Natural killer cell (primary cell): ENCODE results near the gene ANO10. TPM values are rescaled to one million over a fixed set of nuclear protein-coding genes. Genes with fewer than 3 reads are reported as not detected.
"Not testable (repeated sequence)": the region's sequence is repeated elsewhere in the genome, so short reads cannot be mapped to it uniquely, and the experiment has no call there.

Experiments used
- ATAC-seq, 3 donors: fragments of 150-1000 bp in 2 of 3; fragments of 200-7000 bp in 1 of 3; cut with Tn5 transposase; 1 replicate in 1 of 3; 2 replicates in 2 of 3; pipeline ENCODE4 v1.10.0; 2021; ENCODE audit warnings: mild to moderate bottlenecking in 2 of 3, moderate library complexity in 2 of 3
- DNase-seq, 2 donors: peaks; one replicate each; pipeline versions ENCODE4 v3.0.0 to v3.0.0-alpha.2; 2013 to 2021; ENCODE audit warnings: mixed read lengths in 1 of 2
- H3K27ac ChIP-seq: one replicate; pipeline ENCODE4 v1.5.1; 2013; ENCODE audit warnings: mild to moderate bottlenecking, low read length
- H3K27me3 ChIP-seq: one replicate; pipeline ENCODE4 v1.6.1; 2013; ENCODE audit warnings: low read length; ENCODE audit not compliant: control insufficient read depth, insufficient read depth
- H3K36me3 ChIP-seq: one replicate; pipeline ENCODE4 v1.6.1; 2013; ENCODE audit warnings: low read length; ENCODE audit not compliant: control insufficient read depth, insufficient read depth
- H3K4me1 ChIP-seq: one replicate; pipeline ENCODE4 v1.6.1; 2013; ENCODE audit warnings: low read length; ENCODE audit not compliant: control insufficient read depth, insufficient read depth
- H3K4me3 ChIP-seq: one replicate; pipeline ENCODE4 v1.5.1; 2013; ENCODE audit warnings: low read length
- H3K9me3 ChIP-seq: one replicate; pipeline ENCODE4 v1.6.1; 2013; ENCODE audit warnings: low read length; ENCODE audit not compliant: control insufficient read depth, insufficient read depth
- H3K27ac Mint-ChIP-seq, 2 donors: one replicate each; pipeline ENCODE4 v1.8.0; 2022; ENCODE audit warnings: mild to moderate bottlenecking in 2 of 2, mixed read lengths in 2 of 2, moderate library complexity in 1 of 2
- H3K27me3 Mint-ChIP-seq, 2 donors: one replicate each; pipeline ENCODE4 v1.8.0; 2022; ENCODE audit warnings: low read depth in 2 of 2, mixed read lengths in 2 of 2
- H3K36me3 Mint-ChIP-seq: one replicate; pipeline ENCODE4 v1.8.0; 2022; ENCODE audit warnings: mixed read lengths
- H3K4me1 Mint-ChIP-seq, 2 donors: one replicate each; pipeline ENCODE4 v1.8.0; 2022; ENCODE audit warnings: mixed read lengths in 2 of 2
- H3K4me3 Mint-ChIP-seq: one replicate; pipeline ENCODE4 v1.8.0; 2022; ENCODE audit warnings: mild to moderate bottlenecking, moderate library complexity, mixed read lengths
- H3K9me3 Mint-ChIP-seq, 2 donors: one replicate each; pipeline ENCODE4 v1.8.0; 2022; ENCODE audit warnings: mixed read lengths in 2 of 2
- WGBS: methylation state at CpG from one replicate; pipeline ENCODE4 v1.1.7; 2013; ENCODE audit warnings: missing lambda C conversion rate; ENCODE audit not compliant: insufficient coverage; 5-methylcytosine and 5-hydroxymethylcytosine counted together
- intact Hi-C: fragments of 100-400 bp; cut with micrococcal nuclease; formaldehyde crosslinking; loops from one replicate; pipeline ENCODE4 v1.14.2; 2022
- total RNA-seq, 4 donors: library from RNA; stranded (reverse); fragments of 120-200 nt in 1 of 4; gene quantifications; one replicate each; pipeline versions ENCODE4 v1.2.3 to v1.2.4, GENCODE V29; 2013 to 2022
- TF ChIP-seq, protein P1 (sequence below): fragments of 200-600 bp; IDR thresholded peaks from one replicate; pipeline ENCODE4 v1.8.0; 2022; ENCODE audit warnings: antibody characterized with exemption

The ANO10 gene
- total RNA-seq, 3 donors from 2014 or later (not counting 1 experiment from before 2014, with no cell fraction given), result 8.9 to 11.2 (median 10.9) TPM

DNA sequence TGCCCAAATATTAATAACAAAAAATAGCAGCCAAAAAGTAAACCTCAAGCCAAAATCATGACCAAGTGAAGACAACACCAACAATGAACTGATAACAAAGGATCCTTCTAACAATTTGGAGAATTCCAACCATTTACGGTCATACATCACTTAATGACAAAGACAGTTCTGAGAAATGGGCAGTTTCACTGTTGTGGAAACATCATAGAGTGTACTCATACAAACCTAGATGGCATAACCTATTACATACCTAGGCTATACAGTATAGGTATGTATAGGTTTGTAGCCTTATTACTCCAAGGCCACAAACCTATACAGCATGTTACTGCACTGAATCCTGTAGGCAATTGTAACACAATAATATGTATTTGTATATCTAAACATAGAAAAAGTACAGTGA is 12.4 kb downstream of the ANO10 start:
- no peaks in the 10 kb centered on the region for H3K9me3 Mint-ChIP-seq
- no peak overlapping the region for H3K4me3 ChIP-seq
- ATAC-seq (no peak), DNase-seq (no peak)
- H3K9me3 ChIP-seq, result no peaks in the 10 kb centered on the region
- no CpG with 5 or more reads among the region's 1 CpG for WGBS
- H3K4me1 Mint-ChIP-seq, result no peaks in the 10 kb centered on the region
- no peak overlapping the region for H3K27ac Mint-ChIP-seq
- H3K36me3 ChIP-seq, result no peaks in the 10 kb centered on the region
- H3K27me3 ChIP-seq, result no peaks in the 10 kb centered on the region
- TF ChIP-seq, protein P1, sequence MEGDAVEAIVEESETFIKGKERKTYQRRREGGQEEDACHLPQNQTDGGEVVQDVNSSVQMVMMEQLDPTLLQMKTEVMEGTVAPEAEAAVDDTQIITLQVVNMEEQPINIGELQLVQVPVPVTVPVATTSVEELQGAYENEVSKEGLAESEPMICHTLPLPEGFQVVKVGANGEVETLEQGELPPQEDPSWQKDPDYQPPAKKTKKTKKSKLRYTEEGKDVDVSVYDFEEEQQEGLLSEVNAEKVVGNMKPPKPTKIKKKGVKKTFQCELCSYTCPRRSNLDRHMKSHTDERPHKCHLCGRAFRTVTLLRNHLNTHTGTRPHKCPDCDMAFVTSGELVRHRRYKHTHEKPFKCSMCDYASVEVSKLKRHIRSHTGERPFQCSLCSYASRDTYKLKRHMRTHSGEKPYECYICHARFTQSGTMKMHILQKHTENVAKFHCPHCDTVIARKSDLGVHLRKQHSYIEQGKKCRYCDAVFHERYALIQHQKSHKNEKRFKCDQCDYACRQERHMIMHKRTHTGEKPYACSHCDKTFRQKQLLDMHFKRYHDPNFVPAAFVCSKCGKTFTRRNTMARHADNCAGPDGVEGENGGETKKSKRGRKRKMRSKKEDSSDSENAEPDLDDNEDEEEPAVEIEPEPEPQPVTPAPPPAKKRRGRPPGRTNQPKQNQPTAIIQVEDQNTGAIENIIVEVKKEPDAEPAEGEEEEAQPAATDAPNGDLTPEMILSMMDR, result no peak
- no peak overlapping the region for H3K27ac ChIP-seq
- peaks cover 0 to 6% of the 10 kb centered on the region in 2 donors for H3K27me3 Mint-ChIP-seq
- no peaks in the 10 kb centered on the region for H3K36me3 Mint-ChIP-seq
- H3K4me1 ChIP-seq, result no peaks in the 10 kb centered on the region
- intact Hi-C loops, result no loop called here
- H3K4me3 Mint-ChIP-seq, result no peak overlapping the region

DNA sequence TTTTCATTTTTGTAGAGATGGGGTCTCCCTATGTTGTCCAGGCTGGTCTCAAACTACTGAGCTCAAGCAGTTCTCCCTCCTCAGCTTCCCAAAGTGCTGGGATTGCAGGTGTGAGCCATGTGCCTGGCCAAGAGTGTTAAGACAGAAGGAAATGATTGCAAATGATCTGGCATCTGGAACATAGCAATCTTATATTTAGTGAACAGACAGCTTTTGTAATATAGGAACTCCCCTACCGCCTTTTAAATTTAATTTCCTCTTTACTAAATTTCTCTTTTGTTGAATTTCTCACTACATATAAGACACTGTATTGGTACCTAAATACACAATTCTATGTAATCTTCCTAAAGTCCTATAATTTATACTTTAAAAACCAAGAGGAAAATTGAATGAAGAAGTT is 13.1 kb downstream of the ANO10 start:
- 80% methylated on average over 1 of the region's 1 CpG for WGBS
- intact Hi-C loops, result no loop called here
- H3K27ac ChIP-seq, result no peak overlapping the region

DNA sequence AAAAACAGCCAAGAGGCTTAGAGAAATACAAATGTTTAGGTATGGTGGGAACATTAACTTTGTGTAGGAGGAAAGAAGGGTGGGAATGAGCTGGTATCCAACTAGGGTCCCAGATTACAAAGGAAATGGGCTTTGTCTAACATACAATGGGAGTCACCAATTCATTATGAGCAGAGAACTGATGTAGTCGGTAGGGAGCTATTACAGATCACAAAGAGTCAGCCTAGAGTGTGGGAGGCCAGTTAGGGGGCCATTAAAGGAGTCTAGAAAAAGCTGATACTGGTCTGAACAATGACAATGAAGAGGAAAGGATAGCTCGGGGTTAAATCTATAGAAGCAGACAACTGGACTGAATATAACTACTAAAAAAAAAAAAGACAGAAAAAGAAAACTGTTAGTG is 15.5 kb downstream of the ANO10 start:
- no peaks in the 10 kb centered on the region for H3K9me3 Mint-ChIP-seq
- no peak for ATAC-seq
- no peak overlapping the region for H3K27ac ChIP-seq
- TF ChIP-seq, protein P1, result no peak
- no peaks in the 10 kb centered on the region for H3K27me3 Mint-ChIP-seq
- no peak for DNase-seq
- WGBS, result 82% methylated on average over 1 of the region's 2 CpGs
- no peaks in the 10 kb centered on the region for H3K4me1 ChIP-seq
- H3K4me1 Mint-ChIP-seq, result no peaks in the 10 kb centered on the region
- no peaks in the 10 kb centered on the region for H3K27me3 ChIP-seq
- no peak overlapping the region for H3K4me3 Mint-ChIP-seq
- H3K27ac Mint-ChIP-seq, result no peak overlapping the region
- H3K9me3 ChIP-seq, result no peaks in the 10 kb centered on the region
- intact Hi-C loops, result no loop called here
- no peaks in the 10 kb centered on the region for H3K36me3 Mint-ChIP-seq
- H3K4me3 ChIP-seq, result no peak overlapping the region
- H3K36me3 ChIP-seq, result peaks cover 2% of the 10 kb centered on the region

More for the DNA sequence above, 13.1 kb downstream of the ANO10 start:
- TF ChIP-seq, protein P1, result no peak
- H3K27me3 Mint-ChIP-seq, result no peaks in the 10 kb centered on the region
- H3K9me3 ChIP-seq, result no peaks in the 10 kb centered on the region
- no peaks in the 10 kb centered on the region for H3K9me3 Mint-ChIP-seq
- H3K4me1 ChIP-seq, result no peaks in the 10 kb centered on the region
- peaks cover under 1% of the 10 kb centered on the region for H3K36me3 ChIP-seq
- no peak overlapping the region for H3K4me3 ChIP-seq
- H3K27me3 ChIP-seq, result no peaks in the 10 kb centered on the region
- H3K4me3 Mint-ChIP-seq, result no peak overlapping the region
- no peak overlapping the region for H3K27ac Mint-ChIP-seq
- no peaks in the 10 kb centered on the region for H3K36me3 Mint-ChIP-seq
- H3K4me1 Mint-ChIP-seq, result no peaks in the 10 kb centered on the region
- ATAC-seq (no peak), DNase-seq (no peak)

DNA sequence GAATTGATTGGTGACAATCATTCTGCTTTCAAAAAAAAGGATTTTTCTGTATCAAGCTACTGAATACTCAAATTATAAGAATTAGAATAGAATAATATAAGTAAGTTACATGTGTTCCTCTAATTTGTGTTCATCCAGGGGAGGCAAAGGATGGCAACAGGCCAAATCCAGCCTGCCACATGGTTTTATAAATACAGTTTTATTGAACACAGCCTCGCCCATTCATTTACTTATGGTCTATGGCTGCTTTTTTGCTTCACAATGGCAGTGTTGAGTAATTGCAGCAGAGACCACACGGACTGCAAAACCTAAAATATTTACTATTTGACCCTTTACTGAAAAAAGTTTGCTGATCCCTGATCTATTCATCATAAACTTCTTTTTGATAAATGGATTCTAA is 21.9 kb downstream of the ANO10 start:
- DNase-seq, ATAC-seq, H3K27ac Mint-ChIP-seq, H3K27ac ChIP-seq, H3K9me3 Mint-ChIP-seq, H3K4me1 Mint-ChIP-seq, H3K4me3 Mint-ChIP-seq, intact Hi-C loops, H3K27me3 ChIP-seq, H3K4me1 ChIP-seq, H3K4me3 ChIP-seq, H3K9me3 ChIP-seq, H3K36me3 ChIP-seq, H3K27me3 Mint-ChIP-seq: not testable (repeated sequence)
- peaks cover 13% of the 10 kb centered on the region for H3K36me3 Mint-ChIP-seq
- 100% methylated on average over 2 of the region's 2 CpGs for WGBS
